Smooth muscle cell (in vitro differentiated cells): ENCODE measurements around the gene DCUN1D2. TPM values are rescaled to one million over a fixed set of nuclear protein-coding genes. Genes with fewer than 3 reads are reported as not detected.

ENCODE experiments used
- DNase-seq: peaks from one replicate; lab custom pipeline; 2025; ENCODE audit not compliant: unreplicated experiment; lab: John Stamatoyannopoulos, UW
- H2AFZ ChIP-seq: fragments of 200-600 bp; sonication (generic); 2 replicates; pipeline ENCODE4 v1.6.0; 2016; ENCODE audit warnings: antibody characterized with exemption, low read depth, mild to moderate bottlenecking
- H3F3A ChIP-seq: fragments of 200-600 bp; sonication (generic); 2 replicates; pipeline ENCODE4 v1.6.0; 2017; ENCODE audit warnings: antibody characterized with exemption, low read depth
- H3K27ac ChIP-seq: fragments of 200-600 bp; sonication (generic); 2 replicates; pipeline ENCODE4 v1.5.1; 2016; ENCODE audit warnings: low read depth, mild to moderate bottlenecking
- H3K27me3 ChIP-seq: fragments of 200-600 bp; sonication (generic); 2 replicates; pipeline ENCODE4 v1.6.1; 2016; ENCODE audit warnings: low read depth, mild to moderate bottlenecking
- H3K36me3 ChIP-seq: fragments of 200-600 bp; sonication (generic); 2 replicates; pipeline ENCODE4 v1.5.1; 2016; ENCODE audit warnings: low read depth
- H3K4me1 ChIP-seq: fragments of 200-600 bp; sonication (generic); 2 replicates; pipeline ENCODE4 v1.5.1; 2016; ENCODE audit warnings: low read depth
- H3K4me2 ChIP-seq: fragments of 200-600 bp; sonication (generic); 2 replicates; pipeline ENCODE4 v1.6.0; 2016; ENCODE audit warnings: mild to moderate bottlenecking
- H3K4me3 ChIP-seq: fragments of 200-600 bp; sonication (generic); 2 replicates; pipeline ENCODE4 v1.5.1; 2016; ENCODE audit warnings: mild to moderate bottlenecking
- H3K79me2 ChIP-seq: fragments of 200-600 bp; sonication (generic); 2 replicates; pipeline ENCODE4 v1.6.0; 2016; ENCODE audit warnings: low read depth, mild to moderate bottlenecking
- H3K9ac ChIP-seq: fragments of 200-600 bp; sonication (generic); 2 replicates; pipeline ENCODE4 v1.6.0; 2016; ENCODE audit warnings: low read depth
- H3K9me3 ChIP-seq: fragments of 200-600 bp; sonication (generic); replicated peaks from 2 replicates; pipeline ENCODE4 v1.5.1; 2016; ENCODE audit warnings: low read depth
- H4K20me1 ChIP-seq: fragments of 200-600 bp; sonication (generic); 2 replicates; pipeline ENCODE4 v1.6.0; 2016; ENCODE audit warnings: low read depth
- CTCF ChIP-seq: fragments of 200-600 bp; sonication (generic); IDR thresholded peaks from 2 replicates; pipeline ENCODE4 v1.5.1; 2017; ENCODE audit warnings: borderline replicate concordance, mild to moderate bottlenecking, antibody characterized with exemption; ENCODE audit not compliant: insufficient read depth, poor library complexity, severe bottlenecking
- WGBS: methylation state at CpG from one replicate; pipeline ENCODE4 v1.1.7; 2016; ENCODE audit warnings: low lambda C conversion rate; 5-methylcytosine and 5-hydroxymethylcytosine counted together
- polyA plus RNA-seq: library from polyadenylated mRNA; unstranded; fragments of >200 nt; fragmentation: Nextera tagmentation; extraction: Ambion mirVana; gene quantifications from 2 replicates; pipeline ENCODE4 v1.2.1, GENCODE V29; 2016
- total RNA-seq: library from RNA; depleted of rRNA; stranded (reverse); fragments of >200 nt; gene quantifications from 2 replicates; pipeline ENCODE4 v1.2.3, GENCODE V29; 2014

DCUN1D2 gene
- total and polyA plus RNA-seq, 2 experiments from 2014 or later = 6.3 to 10.8 TPM

- no peaks in the 10 kb centered on the region for H3K27me3 ChIP-seq
- H3K36me3 ChIP-seq = peaks cover 15% of the 10 kb centered on the region
- no peak for TF ChIP-seq CTCF
- no peak overlapping the region for H2AFZ ChIP-seq
- no peak overlapping the region for H3K4me2 ChIP-seq
- H4K20me1 ChIP-seq = peaks cover 29% of the 10 kb centered on the region
- no peaks in the 10 kb centered on the region for H3K9me3 ChIP-seq
- DNase-seq = no peak
- H3K9ac ChIP-seq = no peak overlapping the region
- H3K27ac ChIP-seq = no peak overlapping the region
- no peaks in the 10 kb centered on the region for H3K4me1 ChIP-seq
- no peaks in the 10 kb centered on the region for H3F3A ChIP-seq
- WGBS = 62% methylated on average over 11 of the region's 16 CpGs
- no peak overlapping the region for H3K4me3 ChIP-seq
- no peaks in the 10 kb centered on the region for H3K79me2 ChIP-seq
Observed at GRCh38 chr13:113506025-113506685, 15.6 kb upstream of the DCUN1D2 start.

GRCh38 chr13:113502686-113503085, 12.2 kb upstream of the DCUN1D2 start:
- Histone ChIP-seq H3K27ac (no peak overlapping the region), H3F3A (no peaks in the 10 kb centered on the region), H4K20me1 (peaks cover 39% of the 10 kb centered on the region), H3K9ac (no peak overlapping the region), H2AFZ (no peak overlapping the region), H3K27me3 (no peaks in the 10 kb centered on the region), H3K36me3 (peaks cover 29% of the 10 kb centered on the region), H3K4me1 (no peaks in the 10 kb centered on the region), H3K4me2 (no peak overlapping the region), H3K9me3 (no peaks in the 10 kb centered on the region), H3K79me2 (peaks cover 9% of the 10 kb centered on the region), H3K4me3 (no peak overlapping the region)
- DNase-seq = no peak
- WGBS = 98% methylated on average over 16 of the region's 16 CpGs
- no peak for TF ChIP-seq CTCF

GRCh38 chr13:113500530-113501265, 10.2 kb upstream of the DCUN1D2 start:
- H3K9ac ChIP-seq = no peak overlapping the region
- DNase-seq = no peak
- peaks cover 6% of the 10 kb centered on the region for H3K4me1 ChIP-seq
- peaks cover 20% of the 10 kb centered on the region for H3K79me2 ChIP-seq
- H3K27me3 ChIP-seq = no peaks in the 10 kb centered on the region
- H3F3A ChIP-seq = no peaks in the 10 kb centered on the region
- 69% methylated on average over 11 of the region's 11 CpGs for WGBS
- TF ChIP-seq CTCF = no peak
- peaks cover 29% of the 10 kb centered on the region for H3K36me3 ChIP-seq
- no peak overlapping the region for H2AFZ ChIP-seq
- no peak overlapping the region for H3K4me2 ChIP-seq
- no peak overlapping the region for H3K27ac ChIP-seq
- H3K4me3 ChIP-seq = no peak overlapping the region
- H3K9me3 ChIP-seq = no peaks in the 10 kb centered on the region
- H4K20me1 ChIP-seq = peaks cover 54% of the 10 kb centered on the region
